ENCODE data around the gene SLIRP.
"Not testable (repeated sequence)": the region's sequence is repeated elsewhere in the genome, so short reads cannot be mapped to it uniquely, and the experiment has no call there.

Gene SLIRP

DNA sequence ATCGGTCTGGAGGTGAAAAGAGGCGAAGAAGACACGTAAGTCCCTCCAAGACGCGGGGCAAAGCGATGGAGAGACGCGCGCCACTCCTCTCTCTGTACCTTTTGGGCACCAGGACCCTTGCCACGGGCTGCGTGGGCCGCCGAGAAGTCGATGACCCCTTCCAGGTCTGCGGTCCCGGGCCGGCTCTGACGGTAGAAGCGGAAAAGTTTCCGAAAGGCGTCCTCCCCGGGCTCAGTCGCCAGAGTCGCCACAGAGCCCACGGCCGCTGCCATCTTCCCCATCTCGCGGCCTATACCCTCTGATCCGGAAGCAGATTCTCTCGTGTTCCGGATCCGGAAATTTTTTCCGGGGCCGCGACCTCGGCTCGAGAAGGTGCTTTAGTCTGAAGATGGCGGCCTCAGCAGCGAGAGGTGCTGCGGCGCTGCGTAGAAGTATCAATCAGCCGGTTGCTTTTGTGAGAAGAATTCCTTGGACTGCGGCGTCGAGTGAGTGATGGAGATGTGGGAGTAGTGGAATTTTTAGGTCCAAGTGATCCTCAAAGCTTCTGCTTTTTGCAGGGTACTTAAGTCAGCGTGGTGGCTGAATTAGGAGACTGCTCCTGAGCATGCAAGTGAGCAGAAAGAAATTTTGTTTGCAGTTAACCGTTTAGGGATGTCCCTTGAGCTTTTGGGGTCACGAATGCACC lies at the start of gene SLIRP, which contains the start of gene ALKBH1:
TSS of gene SLIRP (plus strand) at position 380 of the 685 bp plus-strand sequence. CDS start at position 389, 9 bp downstream.
TSS of gene ALKBH1 (minus strand) at position 300 of the 685 bp plus-strand sequence. CDS start at position 281, 19 bp downstream.
- peak; percentile 86 for DNase-seq

DNA sequence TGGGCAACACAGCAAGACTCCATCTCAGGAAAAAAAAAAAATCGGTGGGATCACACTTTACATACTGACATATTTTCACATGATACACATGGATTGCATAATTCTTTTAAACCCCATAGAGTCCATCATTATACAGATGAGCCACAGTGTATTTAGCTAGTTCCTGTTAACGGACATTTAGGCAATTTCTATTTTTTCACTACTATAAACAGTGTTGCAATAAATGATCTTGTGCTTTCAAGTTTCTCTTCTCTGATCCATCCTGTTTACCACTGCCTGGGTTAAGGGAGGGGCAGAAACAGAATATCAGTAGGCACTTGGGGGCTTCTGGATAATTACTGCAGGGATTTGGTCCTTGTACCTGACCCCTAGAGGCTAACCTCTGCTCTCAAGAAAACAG lies 48.1 kb upstream of the SLIRP start:
- no peak for DNase-seq

DNA sequence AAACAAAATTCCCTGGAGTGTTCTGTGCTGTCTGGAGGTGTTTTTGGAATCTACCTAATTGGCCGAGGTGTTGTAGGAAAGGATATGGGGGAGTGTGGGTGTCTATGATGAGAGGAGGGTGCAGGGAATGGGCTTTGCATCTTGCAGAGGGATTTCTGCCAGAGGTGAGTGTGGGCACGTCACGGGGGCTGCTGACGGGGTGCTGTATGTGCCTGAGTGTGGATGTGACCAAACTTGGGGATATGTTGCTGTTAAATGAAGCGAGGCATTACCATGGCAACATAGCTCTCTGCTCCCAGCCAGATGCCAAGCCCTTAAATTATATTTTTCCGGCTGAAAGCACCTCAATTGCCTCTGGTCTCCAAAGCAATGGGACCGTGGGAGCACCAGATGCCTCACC lies 47.1 kb upstream of the SLIRP start:
- no peak for DNase-seq

DNA sequence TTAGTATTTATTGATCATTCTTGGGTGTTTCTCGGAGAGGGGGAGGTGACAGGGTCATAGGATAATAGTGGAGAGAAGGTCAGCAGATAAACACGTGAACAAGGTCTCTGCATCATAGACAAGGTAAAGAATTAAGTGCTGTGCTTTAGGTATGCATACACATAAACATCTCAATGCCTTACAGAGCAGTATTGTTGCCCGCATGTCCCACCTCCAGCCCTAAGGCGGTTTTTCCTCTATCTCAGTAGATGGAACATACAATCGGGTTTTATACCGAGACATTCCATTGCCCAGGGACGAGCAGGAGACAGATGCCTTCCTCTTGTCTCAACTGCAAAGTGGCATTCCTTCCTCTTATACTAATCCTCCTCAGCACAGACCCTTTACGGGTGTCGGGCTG lies 46.3 kb upstream of the SLIRP start:
- DNase-seq, result not testable (repeated sequence)

DNA sequence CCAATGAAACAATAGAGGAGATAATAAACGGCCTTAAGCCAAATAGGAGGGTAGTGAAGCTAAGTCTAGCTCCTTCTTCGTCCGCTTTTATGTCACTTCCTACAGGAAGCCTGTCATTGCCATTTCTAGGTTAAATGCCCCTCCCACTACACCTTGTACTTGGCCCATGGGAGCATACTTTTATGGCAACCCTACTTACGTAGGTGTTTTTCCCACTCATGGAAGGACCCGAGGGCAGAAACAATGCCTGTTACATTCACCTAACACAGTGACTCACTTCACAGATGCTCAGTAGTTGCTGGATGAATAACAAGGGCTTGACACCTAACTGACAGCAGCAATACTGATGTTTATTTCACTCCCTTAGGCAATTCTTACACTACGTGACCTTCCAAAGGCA lies 44.6 kb upstream of the SLIRP start:
- DNase-seq, result no peak

DNA sequence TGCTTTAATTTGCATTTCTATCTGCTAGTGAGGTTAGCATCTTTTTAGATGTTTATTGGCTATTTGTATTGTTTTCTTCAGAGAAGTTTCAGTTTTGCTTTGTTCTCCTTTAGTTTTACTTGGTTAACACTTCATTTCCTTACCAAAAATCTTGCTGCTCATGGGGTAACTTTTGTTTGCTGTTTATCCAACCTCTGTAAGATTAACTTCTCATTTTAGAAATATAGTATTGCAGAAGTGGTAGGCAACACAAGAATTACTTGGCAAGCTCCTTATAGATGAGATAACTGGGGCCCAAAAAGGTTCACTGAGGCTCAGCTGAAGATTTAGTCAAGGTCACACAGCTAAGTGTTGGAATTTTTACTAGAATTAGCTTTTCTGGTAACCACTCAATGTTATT lies 40.6 kb upstream of the SLIRP start:
- no peak for DNase-seq

DNA sequence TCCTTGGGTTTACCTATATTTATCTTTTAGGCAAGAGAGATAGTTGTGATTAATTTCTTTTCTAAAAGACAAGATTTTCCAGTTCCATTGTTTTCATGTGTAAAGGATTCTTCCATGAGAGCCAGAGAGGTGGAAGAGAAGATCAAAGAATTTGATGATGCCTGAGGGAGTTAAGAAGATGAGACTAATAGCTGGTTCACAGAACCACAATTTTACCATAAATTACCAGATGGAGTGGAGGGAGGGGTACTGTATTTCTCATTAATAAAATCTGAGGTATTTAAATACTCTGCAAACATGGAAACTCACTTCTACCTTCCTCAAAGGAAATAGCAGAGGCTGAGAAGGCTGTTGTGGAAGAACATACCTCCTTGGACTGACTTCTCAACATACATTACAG lies 34.7 kb upstream of the SLIRP start:
- DNase-seq, result no peak

DNA sequence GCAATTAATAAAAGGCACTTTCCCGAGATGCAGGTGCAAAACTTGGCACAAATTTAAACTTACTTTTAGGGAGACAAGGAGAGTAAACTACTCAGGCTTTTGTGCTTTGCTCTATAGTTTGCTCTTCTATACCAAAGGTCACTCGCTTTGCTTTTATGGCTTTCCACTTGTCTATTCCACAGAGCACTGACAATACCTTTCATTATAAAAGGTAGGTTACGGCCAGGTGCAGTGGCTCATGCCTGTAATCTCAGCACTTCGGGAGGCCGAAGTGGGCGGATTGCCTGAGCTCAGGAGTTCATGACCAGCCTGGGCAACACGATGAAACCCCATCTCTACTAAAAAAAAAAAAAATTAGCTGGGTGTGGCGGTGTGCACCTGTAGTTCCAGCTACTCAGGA lies 33.0 kb upstream of the SLIRP start:
- no peak for DNase-seq

DNA sequence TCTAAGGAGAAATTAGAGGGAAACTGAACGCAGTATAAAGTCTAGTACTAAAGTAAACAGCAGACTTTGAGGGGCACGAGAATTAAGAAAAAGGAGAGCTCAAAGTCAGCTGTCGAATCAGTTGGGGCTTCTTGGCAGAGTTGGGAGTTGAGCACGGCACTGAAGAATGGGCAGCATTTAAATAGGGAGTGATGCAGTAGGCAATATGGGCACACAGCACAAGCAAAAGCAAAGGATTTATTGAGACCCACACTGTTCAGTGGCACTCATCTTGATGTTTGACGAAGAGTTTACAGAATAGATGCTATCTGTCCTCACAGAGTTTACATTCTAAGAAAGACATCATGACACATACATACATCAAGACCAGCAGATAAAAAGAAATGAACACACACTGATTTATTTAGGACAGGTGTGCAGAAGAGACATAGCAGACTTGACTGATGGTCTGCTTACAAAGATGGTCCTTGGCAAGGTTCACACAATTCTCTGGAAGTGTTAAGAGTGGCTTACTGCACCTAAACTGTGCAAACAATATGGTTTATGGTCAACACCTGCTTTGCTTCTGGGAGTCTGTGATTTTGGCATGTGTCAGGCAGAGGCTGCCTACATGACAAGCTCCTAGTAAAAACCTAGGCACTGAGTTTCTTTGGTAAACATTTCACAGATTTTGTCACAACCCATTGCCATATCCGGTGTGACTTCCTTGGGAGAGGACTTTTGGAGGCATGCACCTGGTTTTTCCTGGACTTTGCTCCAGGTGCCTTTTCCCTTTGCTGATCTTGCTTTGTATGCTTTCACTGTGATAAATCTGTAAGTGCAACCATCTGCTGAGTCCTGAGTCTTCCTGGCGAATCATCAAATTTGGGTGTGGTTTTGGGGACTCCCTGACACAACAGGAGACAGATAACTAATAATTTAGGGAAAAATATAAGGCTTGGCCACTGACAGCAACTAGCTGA lies 26.4 kb upstream of the SLIRP start:
- no peak for DNase-seq

DNA sequence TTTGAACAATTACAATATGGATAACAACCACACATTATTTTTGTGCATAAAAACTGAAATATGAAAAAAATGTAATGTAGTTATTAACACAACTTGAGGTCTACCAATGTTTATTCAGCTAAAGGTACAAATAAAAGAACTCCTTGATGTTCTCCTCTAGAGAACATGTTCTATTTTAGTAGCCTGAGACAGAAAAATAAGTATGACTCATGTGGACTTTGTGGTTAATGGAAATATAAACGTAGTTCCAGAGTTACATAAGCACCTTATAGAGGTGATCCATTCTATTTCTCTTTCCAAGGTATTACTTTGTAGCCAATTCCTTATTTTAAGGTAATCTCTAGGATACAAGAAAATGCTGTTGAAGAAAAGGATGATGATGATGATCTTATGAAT lies 25.7 kb upstream of the SLIRP start:
- DNase-seq, result no peak

DNA sequence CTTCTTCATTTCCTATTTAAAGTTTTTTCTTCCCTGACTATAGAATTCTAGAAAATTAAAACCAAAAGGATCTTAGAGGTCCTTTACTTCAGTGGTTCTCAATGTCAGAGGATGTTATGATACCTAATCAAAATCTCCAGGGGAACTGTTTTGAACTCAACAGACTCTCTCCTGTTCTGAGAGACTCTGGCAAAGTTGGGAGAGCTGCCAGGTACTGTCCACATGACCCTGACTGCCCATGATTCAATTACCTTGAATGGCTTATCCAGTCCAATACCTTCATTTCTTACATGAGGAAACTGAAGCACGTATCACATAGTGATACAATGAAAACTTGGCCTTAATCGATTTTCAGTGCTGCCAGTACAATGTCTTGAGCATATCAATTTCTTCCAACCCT lies 16.6 kb upstream of the SLIRP start:
- no peak for DNase-seq

DNA sequence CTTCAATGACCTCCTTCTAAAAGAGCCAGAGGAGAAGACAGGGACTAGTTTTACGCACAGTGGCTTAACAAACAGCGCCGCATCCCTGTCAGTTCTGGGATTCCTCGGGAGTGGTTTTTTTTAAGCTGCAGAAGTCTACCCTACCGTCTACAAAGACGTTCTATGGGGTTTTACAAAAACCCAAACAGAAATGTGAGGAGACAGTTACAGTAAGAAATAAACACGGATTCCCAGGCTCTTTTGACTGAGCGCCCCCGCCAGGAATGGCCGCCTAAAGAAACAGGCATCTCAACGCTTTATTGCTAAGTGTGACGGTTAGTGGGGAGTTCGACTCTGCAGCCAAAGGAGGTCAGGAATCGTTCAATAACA lies 564 bp upstream of the SLIRP start:
- DNase-seq, result no peak

DNA sequence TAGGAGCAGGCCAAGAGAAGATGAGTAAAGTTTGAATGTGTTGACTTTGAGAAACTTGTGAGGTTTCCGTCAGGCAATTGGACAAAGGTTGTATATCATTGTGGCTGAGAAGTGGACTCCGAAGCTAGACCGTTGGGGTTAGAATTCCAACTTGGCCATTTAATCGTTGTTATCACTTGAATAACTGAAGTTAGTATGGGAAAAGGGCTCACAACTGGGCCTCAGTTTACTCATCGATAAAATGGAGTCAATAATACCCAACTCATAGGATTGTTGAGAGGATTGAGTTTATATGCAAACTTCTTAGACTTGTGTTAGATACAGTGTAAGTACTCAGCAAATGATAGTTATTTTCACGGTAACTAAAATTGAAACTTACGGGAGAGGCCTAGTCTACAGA lies 846 bp downstream of the SLIRP start:
- no peak for DNase-seq

DNA sequence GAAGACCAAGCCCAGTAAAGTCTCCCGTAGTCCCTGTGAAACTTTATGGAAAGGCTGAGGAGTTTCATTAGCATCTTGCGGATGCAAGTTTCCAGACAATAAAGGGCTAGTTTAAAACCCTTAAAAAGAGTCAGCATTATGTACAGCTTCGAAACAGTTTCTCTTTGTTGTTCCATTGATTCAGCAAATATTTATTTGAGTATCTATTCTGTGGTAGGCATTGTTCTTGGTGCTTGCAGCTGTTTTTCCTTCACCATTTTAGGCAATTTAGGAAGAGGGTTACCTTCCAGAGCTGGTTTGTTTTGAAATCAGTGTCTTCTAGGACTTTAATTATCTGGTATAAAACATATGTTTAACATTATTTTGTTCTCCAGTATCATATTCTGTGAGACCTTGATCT lies 1.5 kb downstream of the SLIRP start:
- DNase-seq, result no peak

DNA sequence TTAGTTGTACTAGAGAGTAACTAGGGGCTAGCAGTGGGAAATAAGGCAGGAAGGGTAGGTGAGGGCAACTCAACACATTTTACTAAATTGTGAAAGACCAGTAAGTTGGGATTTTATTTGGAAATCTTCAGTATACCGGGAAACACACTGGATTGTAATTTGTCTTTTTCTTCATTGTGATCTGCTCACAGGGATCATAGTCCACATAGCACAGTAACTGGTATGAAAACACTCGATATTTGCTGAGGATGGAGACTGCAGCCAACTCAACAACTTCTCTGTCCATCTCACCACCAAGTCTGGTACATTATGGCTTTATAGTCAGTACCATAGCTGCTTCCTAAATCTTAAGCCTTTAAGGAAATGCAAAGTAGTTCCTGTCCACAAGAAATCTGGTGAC lies 2.5 kb downstream of the SLIRP start:
- no peak for DNase-seq

DNA sequence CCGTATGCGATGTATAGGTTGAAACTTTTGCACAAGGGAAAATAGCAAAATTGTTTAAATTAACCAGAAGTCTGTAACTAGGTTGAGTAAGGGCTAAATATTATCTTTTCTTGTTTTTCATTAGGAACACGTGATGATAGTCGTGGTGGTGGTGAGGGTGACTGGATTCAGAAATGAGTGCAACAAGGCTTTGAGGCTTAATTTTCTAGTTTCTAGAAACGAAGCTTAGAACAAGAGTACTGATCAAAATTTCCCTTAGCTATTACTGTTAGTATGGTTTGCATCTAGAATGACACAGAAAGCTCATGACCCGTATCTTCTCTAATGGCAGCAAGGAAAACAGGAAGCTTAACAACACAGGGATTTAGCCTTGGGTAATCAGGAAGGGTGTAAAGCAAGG lies 7.0 kb downstream of the SLIRP start:
- no peak for DNase-seq

DNA sequence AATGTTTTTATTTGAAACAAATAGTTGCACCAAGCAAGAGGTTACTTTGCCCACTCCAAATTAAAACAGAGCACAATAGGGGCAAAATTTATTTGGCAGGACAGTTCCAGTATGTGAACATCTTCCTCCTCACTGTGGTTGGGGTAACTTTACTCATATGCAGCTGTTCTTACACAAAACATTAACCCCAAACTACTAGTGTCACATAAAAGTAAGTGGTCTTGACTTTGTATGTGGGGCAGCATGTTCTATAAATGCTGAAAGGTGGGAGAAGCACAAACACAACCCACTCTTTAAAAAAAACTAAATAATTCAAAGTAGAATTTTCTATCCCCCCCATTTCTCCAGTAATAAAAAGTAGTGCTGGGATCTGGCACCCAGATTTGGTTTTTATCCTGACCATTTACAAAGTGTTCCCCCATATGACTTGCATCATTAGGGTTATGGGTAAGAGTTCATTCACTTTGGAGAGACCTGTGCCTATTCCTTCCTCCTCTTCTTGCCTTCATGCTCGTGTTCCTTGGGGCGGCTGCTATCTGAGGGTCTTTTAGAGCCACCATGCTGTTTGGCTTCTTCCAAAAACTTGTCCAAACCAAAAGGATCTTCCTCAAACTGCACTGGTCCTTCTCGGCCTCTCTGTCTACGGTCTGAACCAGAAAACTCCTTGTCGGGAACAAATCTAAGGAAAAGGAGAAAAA lies 9.9 kb downstream of the SLIRP start:
- no peak for DNase-seq

DNA sequence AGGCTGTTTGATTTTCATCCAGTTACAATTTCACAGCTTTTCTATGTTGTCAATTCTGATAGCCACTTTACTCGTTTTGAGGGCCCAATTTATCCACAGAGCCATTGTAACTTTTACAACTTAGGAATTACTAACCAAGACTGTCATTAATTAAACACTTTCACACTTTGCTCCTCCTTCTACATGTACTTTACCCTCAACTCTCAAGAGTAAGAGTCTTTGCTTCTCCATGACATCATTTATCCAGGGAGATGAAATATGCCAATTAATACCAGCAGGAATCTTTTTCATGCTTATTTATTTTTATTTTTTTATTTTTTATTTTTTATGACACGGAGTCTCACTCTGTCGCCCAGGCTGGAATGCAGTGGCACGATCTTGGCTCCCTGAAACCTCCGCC lies 13.5 kb downstream of the SLIRP start:
- DNase-seq, result no peak

DNA sequence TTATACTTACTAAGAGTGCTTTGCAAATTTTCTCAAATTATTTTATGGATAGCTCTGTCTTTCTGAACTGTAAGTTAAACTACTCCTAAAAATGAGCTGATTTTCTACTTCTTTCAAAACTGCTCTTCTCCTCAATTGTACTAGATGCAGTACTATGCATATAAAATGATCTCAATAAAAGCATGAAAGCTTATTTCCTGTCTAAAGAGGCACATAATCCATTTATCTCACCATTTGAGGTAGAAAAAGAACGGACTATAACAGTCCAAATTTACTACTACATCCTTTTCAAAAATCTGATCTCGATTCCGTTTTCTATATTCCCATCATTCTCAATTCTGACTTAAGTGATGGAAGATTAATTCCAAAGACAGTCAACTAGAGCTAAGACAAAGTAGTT lies 14.4 kb downstream of the SLIRP start:
- no peak for DNase-seq

DNA sequence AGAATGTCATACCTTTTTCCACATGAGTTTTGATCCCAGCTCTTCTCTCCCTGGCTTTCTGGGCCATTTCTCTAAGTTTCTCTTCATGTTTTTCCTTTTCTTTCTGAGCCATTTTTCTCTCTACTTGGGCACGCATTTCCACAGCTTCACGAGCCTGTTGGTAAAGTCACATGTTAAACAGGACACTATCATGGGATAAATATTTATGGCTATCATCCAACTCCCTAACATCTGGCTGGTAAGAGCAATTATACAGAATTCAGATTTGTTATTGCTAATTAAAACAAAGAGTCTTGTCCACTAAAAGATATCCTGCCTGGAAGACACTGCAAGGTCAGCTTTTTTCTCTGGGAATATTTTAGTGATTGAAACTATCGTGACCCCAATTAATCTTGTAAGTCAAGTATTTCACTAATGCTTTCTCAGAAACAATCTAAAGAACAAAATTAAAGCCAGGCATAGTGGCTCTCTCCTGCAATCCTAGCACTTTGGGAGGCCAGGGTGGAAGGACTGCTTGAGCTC lies 23.1 kb downstream of the SLIRP start:
- no peak for DNase-seq

DNA sequence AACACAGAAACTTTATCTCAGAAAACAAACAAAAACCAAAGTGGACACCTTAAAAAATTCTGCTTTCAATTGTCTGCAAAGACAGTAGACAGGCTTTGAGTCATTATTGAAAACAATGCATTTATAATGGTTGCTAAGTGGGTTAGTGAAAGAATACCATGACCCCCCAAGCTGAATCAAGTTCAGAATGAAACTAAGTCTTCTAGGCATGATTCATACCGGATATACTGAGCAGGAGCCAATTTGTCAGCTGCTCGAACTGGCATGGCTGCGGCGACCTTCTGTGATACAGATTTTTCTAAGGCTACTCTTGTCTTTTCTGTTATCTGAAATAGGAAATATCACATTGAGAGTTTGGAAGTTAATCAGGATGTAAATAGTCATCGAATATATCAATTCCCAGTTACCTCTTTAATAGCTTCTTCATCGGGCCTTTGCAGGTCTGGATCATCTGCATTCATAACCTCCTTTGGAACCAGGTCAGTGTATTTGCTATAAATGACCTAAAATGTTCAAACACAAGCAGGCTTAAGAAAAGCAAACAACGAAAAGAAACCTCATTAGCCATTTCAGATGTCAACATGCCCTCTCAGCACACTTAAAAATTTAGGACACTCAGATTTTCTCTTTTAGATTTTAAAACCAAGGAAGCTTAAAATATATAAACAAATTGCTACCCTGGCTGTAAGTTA lies 30.8 kb downstream of the SLIRP start:
- DNase-seq, result no peak

DNA sequence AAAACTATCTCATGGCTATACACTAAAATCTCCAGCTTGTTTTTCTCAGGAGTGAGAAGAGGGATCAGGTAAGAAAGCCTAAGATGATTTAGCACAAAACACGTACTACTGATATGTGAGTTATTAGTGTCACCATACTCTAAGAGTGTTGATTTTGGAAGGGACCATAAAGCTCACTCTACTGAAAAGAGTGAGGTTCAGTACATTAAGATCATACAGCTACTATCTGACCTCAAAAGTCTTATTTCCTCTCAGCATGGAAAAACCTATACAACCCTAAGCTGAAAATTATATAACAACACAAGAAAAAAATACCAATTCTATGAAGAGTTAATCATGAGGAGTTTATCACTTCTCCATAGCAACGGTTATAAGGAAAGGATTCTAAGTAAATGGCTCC lies 33.5 kb downstream of the SLIRP start:
- DNase-seq, result no peak

All from activated naive CD4-positive, alpha-beta T cell treated with anti-CD3 and anti-CD28 coated beads, Interleukin-2, amount 50 U/mL, for 16 hours (primary cell).